Anterior cingulate cortex (tissue), 58 donors: ENCODE data around the gene TCP11.
"Not testable (repeated sequence)": the region's sequence is repeated elsewhere in the genome, so short reads cannot be mapped to it uniquely, and the experiment has no call there.

Source experiments
- DNase-seq, 58 donors: peaks; one replicate each; lab custom pipeline; 2025; lab: John Stamatoyannopoulos, UW

The TCP11 gene

GRCh38 chr6:35148167-35148741, 7.1 kb upstream of the TCP11 start:
- no peak for DNase-seq

- no peak for DNase-seq
Observed at GRCh38 chr6:35147486-35147885, 6.3 kb upstream of the TCP11 start.

- DNase-seq, result no peak
Observed at GRCh38 chr6:35147026-35147425, 5.9 kb upstream of the TCP11 start.

GRCh38 chr6:35146453-35146852, 5.3 kb upstream of the TCP11 start:
- DNase-seq, result peak in 39 of 58 donors; percentile 4 to 59 (median 25)

DNA sequence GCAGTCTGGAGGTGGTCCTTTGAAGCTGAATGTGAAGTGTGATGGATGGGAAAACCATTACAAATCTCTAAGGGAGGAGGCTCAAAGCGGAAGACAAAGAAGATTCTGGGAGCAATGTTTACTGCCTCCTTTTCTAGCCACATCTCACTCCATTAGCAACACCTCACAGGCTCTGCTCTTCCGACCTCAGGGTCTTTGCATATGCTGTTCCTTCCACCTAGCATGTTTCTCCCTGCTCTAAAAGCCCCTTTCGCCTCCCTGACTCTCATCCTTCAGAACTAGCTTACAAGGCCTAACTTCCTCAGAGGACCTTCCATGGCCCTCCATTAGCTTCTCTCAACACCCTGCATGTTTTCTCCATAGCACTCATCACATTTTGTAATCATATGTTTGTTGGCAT, 4.6 kb upstream of the TCP11 start:
- DNase-seq, result no peak

DNA sequence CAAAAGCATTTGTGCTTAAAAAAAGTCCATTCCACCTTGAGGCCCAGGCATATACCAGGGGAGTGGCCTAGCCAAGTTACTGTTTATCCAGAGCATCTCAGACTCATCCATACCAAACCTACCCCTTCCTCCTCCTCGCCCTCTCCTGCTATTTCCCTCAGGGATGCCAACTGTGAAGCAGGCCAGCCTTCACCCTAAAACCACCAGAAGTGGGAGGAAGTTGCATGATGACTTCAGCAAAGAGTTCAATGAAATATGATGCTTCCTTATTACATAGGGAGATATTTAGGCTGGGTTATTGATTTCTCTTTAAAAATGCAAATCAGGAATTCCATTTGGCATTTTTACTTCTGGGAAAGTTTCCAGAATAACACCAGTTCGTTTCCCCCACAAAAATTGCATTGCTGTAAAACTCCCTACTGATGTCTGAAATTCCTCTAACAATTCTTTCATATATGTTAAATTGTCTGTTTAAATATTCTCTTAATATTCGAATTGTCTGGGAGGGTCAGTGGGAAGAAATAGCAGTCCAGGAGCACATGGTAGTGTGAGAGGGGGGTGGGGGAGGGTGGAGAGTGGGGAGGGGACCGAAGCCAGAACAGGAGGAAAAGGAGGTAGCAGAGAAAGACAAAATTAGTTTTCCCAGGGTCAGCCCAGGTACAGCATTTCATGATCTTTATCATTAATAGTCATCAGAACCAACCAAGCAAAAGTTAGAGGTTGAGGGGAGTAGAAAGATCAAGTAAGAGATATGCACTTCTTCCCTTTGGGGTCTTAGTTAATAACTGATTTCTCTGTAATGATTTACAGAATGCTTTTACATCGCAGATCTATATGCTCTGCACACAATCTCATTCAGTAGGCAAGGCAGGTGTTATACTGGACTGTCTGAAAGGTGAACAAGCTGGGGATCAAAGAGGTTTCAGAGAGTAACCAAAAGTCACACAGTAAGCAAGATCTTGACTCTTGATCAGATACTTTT, 1.7 kb upstream of the TCP11 start:
- DNase-seq, result no peak

- DNase-seq, result no peak
Observed at GRCh38 chr6:35140639-35141006, 516 bp downstream of the TCP11 start.

DNA sequence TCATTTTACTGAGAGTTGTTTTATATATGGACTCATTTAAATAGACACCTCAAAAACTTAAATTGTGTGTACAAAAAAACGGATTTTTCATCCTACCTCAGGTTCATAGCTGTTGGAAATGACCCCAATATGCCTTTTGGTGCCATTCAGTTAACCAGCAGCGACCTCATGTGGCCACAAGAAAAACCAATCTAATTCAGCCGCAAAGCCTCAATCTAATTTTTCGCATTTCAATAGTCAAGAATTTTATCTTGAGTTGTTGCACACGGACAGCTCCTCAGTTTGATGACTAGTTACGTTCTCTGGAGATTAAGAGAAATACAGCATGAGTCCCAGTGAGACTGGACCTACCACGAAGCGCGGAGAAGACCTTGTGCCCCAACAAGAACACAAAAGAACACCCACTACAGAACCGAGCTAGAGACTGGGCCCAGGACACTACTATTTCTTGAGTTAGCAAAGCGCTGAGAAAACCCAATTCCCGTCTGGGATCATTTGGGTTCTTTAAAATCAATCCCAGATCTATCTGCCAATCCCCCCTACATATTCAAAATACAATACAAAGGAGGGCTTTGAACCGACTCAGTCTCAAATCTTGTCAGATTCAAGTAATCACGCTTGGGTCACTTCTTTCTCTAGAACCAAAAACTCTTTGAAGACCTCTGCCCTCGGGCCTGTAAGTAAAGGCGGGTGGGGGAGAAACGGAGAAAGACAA, 1.1 kb downstream of the TCP11 start:
- peak in 36 of 58 donors; percentile 1 to 57 (median 20) for DNase-seq

DNA sequence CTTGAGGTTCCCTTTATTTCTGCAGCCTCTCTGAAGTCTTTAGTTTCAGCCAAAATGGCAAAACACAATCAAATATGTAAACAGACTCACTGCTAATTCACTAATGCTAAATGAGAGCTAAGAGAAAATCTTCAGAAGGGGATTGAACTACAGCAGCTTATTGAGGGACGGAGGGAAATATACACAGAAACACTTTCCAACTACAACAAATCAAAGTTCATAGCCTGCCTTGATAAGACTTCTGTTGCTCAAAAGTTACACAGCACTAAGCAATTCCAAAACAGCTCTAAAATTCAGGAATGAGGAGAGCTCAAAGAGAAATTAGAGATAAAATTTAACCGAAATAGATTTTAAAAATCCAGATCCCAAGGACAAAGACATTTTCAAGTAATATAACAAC, 1.7 kb downstream of the TCP11 start:
- no peak for DNase-seq

- not testable (repeated sequence) for DNase-seq
Observed at GRCh38 chr6:35138191-35138590, 2.9 kb downstream of the TCP11 start.

DNA sequence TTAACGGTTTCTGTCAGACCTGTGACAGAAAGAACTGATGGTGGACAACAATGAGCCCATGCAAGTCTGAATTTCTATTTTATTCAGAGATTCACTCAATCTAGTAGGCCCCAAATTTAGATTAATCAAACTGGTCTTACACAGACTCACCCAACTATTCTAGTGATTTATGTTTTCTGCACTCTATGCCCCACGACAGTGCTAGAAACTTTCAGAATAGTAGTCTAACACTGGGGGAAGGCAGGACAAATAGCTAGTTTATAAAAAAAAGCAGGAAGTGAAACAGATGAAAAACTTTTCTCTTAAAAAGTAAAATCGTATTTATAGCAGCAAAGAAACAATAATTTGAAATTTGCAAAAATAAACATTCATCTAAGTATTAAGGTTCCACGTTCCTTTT, 5.0 kb downstream of the TCP11 start:
- DNase-seq, result no peak

DNA sequence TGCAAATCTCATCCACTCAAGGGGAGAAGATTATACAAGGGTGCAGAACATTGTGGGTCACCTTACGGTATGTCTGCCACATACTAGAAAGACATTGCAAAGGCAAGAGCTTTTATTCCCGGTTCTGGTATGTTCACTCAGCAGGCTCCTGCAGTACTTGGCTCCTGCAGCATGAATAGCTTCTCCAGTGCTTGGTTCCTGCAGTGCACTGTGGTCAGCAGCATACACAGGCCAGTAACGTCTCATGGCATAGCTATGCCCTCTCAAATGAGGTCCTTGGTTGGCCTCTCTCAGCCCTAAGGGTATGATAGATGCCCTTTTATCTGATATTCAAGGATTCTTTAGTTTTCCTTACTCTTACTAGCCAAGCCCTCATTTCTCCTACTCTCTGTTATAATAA, 12.6 kb downstream of the TCP11 start:
- no peak for DNase-seq

- DNase-seq, result no peak
Observed at GRCh38 chr6:35128042-35128441, 13.1 kb downstream of the TCP11 start.

GRCh38 chr6:35124356-35124755, 16.8 kb downstream of the TCP11 start:
- DNase-seq, result no peak

GRCh38 chr6:35120746-35121145, 20.4 kb downstream of the TCP11 start:
- no peak for DNase-seq

DNA sequence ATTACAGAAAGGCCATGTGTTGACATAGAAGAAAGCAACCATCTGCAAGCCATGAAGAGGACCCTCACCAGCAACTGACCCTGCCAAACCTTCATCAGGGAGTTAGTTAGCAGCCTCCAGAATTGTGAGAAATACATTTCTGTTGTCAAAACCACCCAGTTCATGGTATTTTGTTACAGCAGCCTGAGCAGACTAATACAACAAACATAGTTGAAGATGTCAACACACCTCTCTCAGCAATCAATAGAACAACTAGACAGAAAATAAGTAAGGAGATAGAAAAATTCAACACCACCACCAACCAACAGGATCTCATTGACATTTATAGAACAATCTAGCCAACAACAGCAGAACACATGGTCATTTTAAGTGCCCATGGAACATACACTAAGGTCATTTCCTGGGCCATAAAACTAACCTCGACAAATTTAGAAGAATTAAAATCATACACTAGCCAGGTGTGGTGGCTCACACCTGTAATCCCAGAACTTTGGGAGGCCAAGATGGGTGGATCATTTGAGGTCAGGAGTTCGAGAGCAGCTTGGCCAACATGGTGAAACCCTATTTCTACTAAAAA, 32.7 kb downstream of the TCP11 start:
- no peak for DNase-seq

DNA sequence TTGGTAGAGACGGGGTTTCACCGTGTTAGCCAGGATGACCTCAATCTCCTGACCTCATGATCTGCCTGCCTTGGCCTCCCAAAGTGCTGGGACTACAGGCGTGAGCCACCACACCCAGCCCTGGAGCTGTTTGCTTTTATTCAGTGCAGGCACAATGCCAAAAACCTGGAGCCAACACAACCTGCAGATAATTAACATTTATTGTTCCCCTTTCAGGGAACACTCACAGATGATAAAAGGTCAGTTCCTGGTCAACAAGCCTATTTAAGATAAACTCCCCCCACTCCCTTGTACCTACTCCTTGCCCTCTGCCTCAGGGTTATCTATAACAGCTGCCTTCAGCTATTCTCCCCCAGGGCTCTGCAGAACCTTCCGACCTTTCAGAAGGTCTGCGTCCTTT, 33.4 kb downstream of the TCP11 start:
- DNase-seq, result not testable (repeated sequence)

- not testable (repeated sequence) for DNase-seq
Observed at GRCh38 chr6:35107208-35107607, 33.9 kb downstream of the TCP11 start.

DNA sequence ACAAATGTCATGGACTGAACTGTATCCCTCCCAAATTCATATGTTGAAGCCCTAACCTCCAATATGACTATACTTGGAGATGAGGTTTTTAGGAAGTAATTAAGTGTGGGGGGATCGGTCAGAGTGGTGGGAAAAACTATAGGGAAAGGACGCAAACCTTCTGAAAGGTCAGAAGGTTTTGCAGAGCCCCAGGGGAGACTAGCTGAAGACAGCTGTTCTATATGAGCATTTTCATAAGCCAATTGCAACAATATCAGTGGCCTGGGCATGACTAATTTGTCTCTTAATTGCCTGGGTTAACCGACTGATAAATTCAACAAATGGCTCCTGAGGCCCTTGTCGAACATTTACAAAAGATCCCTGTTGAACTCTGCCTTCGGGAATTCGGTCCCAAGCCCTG, 35.1 kb downstream of the TCP11 start:
- not testable (repeated sequence) for DNase-seq

DNA sequence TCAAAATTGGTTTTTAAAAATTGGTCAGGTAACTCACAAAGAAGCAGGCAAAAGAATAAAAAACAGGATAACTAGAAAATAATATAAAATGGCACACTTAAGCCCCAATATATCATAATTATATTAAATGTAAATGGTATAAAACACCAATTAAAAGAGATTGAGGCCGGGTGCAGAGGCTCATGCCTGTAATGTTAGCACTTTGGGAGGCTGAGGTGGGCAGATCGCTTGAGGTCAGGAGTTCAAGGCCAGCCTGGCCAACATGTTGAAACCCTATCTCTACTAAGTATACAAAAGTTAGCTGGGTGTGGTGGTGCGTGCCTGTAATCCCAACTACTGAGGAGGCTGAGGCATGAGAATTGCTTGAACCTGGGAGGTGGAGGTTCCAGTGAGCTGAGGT, 36.1 kb downstream of the TCP11 start:
- DNase-seq, result no peak

- DNase-seq, result no peak
Observed at GRCh38 chr6:35099116-35099515, 42.0 kb downstream of the TCP11 start.
